Measurements from ENCODE around the gene NR1H3. TPM values are rescaled to one million over a fixed set of nuclear protein-coding genes. Genes with fewer than 3 reads are reported as not detected.

The NR1H3 gene
- total RNA-seq, 2 donors from 2014 or later = 15.9 to 23.2 TPM

DNA sequence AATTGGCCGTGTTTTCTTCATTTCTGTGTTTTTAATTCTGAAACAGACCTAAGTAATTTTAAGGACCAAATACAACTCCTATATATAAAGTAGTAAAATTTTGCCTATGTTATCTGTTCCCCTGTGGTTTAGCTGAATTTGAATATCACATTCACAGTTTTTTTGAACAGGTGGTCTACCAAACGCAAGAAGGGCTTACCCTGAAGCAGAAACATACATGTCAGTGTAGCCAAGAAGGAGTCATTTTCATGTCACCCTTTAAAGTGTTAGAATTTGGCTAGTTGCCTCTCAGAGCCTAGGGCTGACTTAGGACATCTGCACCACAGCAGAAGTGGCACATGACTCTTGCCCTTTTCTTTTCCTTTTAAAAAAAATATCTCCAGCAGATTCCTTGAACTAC, 60.4 kb downstream of the NR1H3 start:
- Histone ChIP-seq H3K36me3 (peaks cover 52% of the 10 kb centered on the region), H3K27ac (no peak overlapping the region)
- TF ChIP-seq, protein P1, sequence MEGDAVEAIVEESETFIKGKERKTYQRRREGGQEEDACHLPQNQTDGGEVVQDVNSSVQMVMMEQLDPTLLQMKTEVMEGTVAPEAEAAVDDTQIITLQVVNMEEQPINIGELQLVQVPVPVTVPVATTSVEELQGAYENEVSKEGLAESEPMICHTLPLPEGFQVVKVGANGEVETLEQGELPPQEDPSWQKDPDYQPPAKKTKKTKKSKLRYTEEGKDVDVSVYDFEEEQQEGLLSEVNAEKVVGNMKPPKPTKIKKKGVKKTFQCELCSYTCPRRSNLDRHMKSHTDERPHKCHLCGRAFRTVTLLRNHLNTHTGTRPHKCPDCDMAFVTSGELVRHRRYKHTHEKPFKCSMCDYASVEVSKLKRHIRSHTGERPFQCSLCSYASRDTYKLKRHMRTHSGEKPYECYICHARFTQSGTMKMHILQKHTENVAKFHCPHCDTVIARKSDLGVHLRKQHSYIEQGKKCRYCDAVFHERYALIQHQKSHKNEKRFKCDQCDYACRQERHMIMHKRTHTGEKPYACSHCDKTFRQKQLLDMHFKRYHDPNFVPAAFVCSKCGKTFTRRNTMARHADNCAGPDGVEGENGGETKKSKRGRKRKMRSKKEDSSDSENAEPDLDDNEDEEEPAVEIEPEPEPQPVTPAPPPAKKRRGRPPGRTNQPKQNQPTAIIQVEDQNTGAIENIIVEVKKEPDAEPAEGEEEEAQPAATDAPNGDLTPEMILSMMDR (IDR thresholded peaks at IDR 0.05) = no peak

More for the DNA sequence above, 60.4 kb downstream of the NR1H3 start:
- Histone ChIP-seq H3K4me1 (no peaks in the 10 kb centered on the region), H3K9me3 (no peaks in the 10 kb centered on the region), H3K27me3 (no peaks in the 10 kb centered on the region), H3K4me3 (no peak overlapping the region)
- no peak for DNase-seq (ENCODE audit: low spot score)

Other genes starting within 250 kb of the NR1H3 start
- gene ARFGAP2, start 81.1 kb upstream of the NR1H3 start, total RNA-seq = 10 to 100 TPM; 75.1 to 78.0 TPM
- gene PACSIN3, start 71.6 kb upstream of the NR1H3 start, total RNA-seq = 100 to 1,000 TPM; 107 to 186 TPM
- gene DDB2, start 43.0 kb upstream of the NR1H3 start, total RNA-seq = 10 to 100 TPM in 1 of 2 donors, 1 to 10 TPM in 1; 8.8 to 12.0 TPM
- gene ACP2, start 9.2 kb upstream of the NR1H3 start, total RNA-seq = 10 to 100 TPM; 45.2 to 59.4 TPM
- 10 to 100 TPM; 28.2 to 49.8 TPM for gene MADD, start 12.1 kb downstream of the NR1H3 start, total RNA-seq
- 1,000 to 10,000 TPM in 1 of 2 donors, 100 to 1,000 TPM in 1; 797 to 1,210 TPM for gene MYBPC3, start 94.7 kb downstream of the NR1H3 start, total RNA-seq
- 10 to 100 TPM in 1 of 2 donors, 1 to 10 TPM in 1; 7.5 to 23.1 TPM for gene SPI1, start 120.6 kb downstream of the NR1H3 start, total RNA-seq
- gene SLC39A13, start 150.6 kb downstream of the NR1H3 start, total RNA-seq = 10 to 100 TPM; 78.4 to 79.8 TPM
- gene PSMC3, start 168.4 kb downstream of the NR1H3 start, total RNA-seq = 100 to 1,000 TPM; 130 to 177 TPM
- not detected for gene RAPSN, start 191.1 kb downstream of the NR1H3 start, total RNA-seq

Measured in right atrium auricular region (tissue), 2 donors.